Cardiac septum (tissue), 1 donor: Measurements from ENCODE around the gene STRBP. TPM values are rescaled to one million over a fixed set of nuclear protein-coding genes. Genes with fewer than 3 reads are reported as not detected.

Source experiments
- DNase-seq: peaks from one replicate; pipeline ENCODE4 v3.0.0-alpha.2; 2020; ENCODE audit warnings: low spot score
- intact Hi-C: fragments of 100-400 bp; cut with DNase I; formaldehyde crosslinking; loops from one replicate; pipeline ENCODE4 v1.14.0; 2022
- total RNA-seq: library from RNA; stranded (reverse); fragmentation: NEBNext Ultra II Directional; extraction: Animal tissue kit (Norgen Biotek cat#: 25700); gene quantifications from one replicate; pipeline ENCODE4 v1.2.1, GENCODE V29; 2021
- donor health status: DM: no; HTN: no; CAD: no.

STRBP gene
- total RNA-seq, 1 donor from 2014 or later = 16.1 TPM

DNA sequence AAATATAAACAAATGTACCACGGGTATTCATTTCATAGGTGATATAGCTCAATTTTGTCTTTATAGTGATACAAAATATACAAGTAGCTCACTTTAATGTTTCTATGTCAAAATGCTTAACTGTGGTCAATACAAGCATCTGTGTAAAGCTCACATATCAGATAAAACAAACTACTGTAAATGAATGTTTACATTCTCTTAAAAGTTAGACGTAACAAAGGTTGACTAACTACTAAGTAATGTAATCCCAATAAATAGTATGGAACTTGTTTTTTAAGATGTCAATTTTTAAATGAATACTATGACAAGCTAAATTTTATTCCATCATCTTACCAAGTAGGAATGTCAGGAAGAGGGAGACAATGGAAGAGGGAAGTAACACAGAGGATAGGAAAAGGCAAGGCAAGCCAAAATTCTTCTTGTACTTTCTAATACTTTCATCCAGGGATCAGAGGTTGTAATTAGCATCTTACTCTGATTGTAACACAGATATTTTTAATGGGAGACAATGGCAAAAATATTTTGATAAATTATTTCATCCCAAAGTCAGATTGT lies 105.5 kb downstream of the STRBP start:
- intact Hi-C loops = no loop called here
- DNase-seq = no peak

DNA sequence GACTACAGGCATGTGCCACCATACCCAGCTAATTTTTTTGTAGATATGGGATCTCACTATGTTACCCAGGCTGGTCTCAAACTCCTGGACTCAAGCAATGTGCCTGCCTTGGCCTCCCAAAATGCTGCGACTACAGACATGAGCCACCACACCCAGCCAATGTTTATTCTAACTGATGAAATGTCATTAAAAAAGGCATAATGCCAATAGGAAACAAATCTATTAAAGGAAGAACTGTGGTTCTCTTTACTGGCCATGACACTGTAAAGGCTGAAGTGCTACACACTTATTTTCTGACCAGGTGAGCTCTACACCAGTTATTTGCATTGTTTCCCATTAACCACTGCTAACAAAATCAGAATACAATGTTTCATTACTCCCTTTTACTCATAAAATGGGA lies 106.0 kb downstream of the STRBP start:
- intact Hi-C loops = no loop called here
- DNase-seq = no peak

DNA sequence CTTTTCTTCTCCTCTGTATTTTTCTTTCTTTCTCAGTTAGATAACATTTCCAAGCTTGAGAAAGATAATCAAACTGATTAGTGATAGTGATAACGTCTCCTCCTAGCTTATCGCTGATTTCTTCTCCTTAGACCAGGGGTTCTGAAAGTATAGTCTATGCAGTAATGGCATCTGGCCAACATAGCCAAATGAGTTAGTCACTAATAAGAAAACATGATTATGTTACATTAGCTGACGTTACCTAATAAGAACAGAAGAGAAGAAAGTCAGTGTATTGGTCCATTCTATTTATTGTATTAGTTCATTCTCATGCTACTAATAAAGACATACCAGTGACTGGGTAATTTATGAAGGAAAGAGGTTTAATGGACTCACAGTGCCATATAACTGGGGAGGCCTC lies 111.2 kb downstream of the STRBP start:
- intact Hi-C loops = no loop called here
- no peak for DNase-seq

DNA sequence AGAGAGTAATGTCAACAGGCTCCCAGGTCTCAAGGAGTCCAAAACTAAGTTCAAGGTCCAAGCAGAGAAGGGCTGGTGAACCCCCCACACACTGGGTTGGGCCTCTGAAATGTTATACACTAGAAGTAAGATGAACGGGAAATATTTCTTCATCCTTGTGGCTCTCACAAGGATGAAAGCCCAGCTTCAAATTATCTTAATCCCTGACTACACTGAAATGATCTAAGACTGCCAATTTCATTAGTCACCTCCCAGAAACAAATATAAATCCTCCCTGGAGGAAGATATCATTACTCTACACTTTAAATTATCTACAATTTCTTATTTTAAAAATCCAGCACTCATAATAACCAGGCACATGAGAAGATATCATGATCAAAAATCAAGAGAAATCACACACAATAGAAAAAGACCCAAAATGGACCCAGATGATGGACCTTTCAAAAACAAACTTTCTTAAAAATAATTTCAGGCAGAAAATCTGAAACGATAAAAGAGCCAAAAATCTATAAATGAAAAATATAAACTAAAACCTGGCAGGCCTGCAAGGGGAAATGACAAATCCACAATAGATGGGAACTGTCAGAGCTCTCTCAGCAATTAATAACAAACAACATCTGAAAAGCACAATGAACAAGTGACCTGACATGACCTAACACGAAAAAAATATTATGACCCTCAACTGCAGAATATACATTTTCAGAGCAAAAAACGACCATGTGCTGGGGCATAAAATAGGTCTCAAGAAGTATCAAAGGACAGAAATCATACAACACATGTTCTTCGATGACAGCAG lies 117.5 kb downstream of the STRBP start:
- intact Hi-C loops = no loop called here
- no peak for DNase-seq

DNA sequence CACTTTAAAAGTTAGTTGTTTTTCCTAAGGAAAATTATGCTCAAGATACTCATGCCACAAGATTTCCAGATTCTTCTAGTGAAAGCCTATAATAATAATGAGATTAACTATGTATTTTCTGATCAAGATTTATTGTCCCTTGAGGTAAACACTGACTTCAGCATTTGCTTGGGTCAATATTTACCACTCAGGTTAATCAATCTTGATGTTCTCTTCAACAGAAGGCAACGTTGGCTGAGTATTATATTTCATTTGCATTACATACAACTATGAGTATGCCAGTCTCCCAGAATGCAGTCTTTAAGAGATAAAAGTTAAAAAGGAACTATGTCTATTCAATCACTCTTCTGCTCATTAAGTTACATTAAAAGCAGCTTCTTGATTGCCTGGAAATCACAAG lies 119.3 kb downstream of the STRBP start:
- intact Hi-C loops = no loop called here

DNA sequence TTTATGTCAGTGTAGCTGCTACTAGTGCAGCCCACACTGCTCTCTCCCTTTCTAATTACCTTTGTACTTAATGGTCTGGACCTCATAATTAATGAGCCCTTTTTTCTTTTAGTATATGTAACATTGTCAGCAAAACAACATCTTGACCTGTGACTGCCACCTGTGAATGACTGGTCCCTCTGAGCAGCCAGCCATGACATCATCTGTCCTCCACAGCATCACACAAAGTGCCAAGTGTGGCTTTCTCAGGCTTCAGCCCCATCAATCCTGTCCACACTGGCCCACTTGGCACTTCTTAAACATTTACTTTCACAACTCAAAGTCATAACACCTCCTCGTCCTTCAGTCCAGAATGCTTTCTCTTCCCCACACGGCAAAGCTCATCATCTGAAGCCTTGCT lies 130.2 kb downstream of the STRBP start:
- DNase-seq = no peak
- intact Hi-C loops = no loop called here

More for the DNA sequence above, 119.3 kb downstream of the STRBP start:
- no peak for DNase-seq

DNA sequence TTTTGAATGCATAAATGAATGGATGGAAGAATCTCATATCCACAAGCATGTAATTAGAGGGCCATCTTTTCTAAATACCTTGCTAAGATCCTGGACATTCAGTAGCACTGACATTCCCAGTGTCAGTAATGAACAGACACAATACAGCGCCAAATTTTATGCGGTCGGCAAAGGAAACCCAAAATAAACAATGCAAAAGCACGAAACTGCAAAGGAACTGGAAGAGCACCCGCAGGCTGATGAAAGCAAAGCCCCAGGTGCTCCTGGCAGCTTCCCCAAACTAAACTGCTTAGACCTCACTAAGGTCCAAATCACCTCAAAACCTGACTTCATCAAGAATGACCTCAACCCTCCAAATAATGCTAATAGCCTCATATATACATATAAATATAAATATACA lies 133.0 kb downstream of the STRBP start:
- intact Hi-C loops = no loop called here
- no peak for DNase-seq

DNA sequence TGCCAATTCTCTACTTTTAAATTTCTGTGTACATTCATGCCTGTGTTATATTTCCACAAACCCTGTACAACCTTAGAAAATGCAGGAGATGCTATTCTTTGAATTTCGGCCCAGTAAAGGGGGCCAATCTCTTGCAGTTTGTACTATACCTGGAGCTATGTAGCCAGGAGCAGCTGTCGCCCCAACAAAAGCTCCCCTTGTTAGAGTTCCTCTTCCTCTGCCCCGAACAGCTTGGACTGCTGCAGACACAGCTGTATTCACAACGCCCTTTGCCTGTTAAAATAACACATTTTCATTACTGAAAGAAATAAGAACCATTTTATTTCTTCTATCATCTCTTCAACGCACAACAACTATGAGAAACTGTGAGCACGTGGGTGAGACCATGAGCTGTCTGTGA lies 135.7 kb downstream of the STRBP start:
- DNase-seq = no peak
- intact Hi-C loops = no loop called here

DNA sequence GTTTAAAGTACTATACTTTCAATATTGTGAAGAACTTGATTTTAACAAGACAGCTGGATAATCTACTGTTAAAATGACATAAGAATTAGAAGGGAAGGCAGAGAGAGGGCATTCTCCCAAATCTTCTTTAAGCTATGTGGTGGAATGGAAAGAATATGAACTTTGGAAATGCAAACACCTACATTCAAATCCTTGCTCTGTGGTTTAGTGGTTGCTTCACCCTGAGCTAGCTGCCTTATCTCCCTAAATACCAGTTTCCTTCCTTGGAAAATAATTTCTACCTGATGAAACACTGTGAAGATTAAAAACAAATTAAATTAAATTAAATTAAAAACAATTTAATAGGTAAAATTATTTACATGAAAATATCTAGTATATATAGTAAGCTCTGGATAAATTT lies 136.4 kb downstream of the STRBP start:
- intact Hi-C loops = no loop called here
- no peak for DNase-seq

DNA sequence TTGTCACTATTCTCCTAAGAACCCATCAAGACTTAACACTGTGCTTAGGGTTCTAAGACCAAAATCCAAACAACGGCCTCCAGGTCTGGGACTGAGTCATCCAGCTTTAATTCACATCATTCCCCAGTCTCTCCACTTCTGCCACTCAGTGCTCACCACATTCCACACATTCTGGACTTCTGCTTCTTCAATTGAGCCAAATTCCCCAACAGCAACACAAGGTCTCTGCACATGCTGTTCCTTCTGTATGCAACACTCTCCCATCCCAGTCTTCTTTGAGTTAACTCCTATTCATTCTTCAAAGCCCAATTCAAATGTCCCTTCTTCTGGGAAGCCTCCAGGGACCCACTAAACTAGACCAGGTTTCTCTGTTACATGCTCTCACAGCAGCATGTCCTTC lies 137.1 kb downstream of the STRBP start:
- intact Hi-C loops = no loop called here
- no peak for DNase-seq

DNA sequence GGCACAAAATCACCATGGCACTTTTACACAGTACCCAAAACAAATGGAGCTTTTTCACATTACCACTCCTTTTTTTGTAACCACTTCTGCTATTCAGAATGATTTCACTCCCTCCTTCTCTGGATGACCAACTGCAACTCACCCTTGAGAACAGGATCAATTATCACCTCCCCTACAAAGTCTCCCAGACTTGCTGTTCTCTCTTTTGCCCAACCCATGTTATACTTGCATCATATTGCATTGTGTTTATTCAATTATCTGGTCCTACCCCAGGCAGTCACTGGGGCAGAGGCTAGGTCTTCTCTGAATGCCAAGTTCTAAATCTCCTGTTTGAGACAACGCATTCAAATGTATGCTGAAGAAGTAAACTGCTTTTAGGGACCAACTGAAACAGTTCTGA lies 139.0 kb downstream of the STRBP start:
- intact Hi-C loops = no loop called here
- no peak for DNase-seq

DNA sequence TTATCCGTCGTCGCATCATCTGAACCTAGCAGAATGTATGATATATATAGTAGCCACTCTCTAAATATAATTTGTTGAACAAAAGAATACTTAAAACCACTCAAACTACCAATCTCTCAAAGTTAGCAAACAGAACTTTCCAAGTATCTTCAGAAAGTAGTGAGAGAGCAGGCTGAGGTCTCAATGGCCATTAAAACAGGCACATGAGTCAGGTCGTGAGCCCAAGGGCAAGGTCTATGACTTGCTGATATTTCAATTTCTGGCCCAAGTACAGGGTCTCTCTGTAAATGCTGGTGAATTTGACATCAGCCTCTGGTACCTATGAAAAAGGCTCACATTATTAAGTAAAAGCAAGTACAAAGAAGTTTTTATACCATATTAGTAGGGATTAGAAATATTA lies 139.8 kb downstream of the STRBP start:
- intact Hi-C loops = no loop called here
- DNase-seq = no peak

DNA sequence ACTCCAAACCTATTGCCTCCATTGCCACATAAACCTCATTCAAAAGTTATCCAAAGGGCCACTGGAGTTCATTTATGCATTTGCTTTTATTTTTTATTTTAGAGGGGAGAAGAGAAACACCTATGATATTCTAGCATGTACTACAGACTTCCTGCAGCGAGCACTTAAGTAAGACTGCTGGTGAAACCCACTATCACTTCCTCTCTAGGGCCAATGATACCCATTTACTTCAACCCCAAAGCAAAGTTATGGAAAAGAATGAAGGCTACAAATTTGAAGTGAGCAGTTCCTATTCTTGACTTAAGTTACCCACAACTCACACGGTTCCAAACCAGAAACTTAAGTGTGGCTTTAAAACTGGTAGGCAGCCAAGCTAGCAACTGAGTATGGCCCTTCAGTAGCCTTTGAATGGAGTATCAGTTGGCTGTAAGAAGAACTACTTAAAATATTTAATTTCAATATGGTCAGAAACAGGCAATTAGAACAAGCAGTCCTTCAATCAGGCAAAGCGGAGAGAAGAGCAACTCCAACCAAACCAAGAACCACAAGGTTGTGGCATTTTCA lies 140.8 kb downstream of the STRBP start:
- intact Hi-C loops = no loop called here
- no peak for DNase-seq

DNA sequence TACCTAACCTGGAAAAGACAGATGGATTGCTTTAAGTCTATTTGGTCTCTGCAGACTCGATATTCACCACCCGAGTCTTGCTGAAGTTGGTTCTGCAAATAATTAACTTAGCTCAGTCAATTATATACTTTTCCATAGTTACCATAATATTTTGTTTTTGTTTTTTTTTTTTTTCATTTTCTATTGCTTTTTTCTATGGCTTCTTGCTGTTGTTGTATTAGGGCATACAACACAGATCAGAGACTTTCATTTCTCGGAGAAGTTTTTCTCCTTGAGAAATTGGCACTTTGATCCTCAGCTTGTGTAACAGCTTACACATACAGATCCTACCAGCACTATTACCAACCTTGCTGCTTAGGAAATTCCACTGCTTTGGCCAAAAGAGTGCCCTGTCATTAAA lies 146.9 kb downstream of the STRBP start:
- intact Hi-C loops = no loop called here

DNA sequence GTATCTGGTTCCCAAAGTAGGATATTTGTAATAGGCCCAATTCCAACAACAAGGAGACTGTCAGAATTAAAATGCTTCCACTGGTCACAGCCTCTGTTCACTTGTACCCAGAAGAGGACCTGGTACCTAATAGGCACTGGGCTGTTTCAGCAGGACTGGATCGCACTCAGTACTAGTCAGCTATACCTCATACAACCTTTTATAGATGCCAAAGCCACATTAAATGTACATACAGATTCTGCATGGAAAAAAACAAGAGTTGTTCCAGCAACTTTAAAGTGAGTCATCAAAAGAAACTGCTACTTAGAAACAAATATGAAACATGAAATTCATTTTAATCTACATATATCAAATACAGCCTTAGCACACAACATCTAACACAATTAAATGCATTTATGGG lies 147.4 kb downstream of the STRBP start:
- no peak for DNase-seq
- intact Hi-C loops = no loop called here

More for the DNA sequence above, 146.9 kb downstream of the STRBP start:
- no peak for DNase-seq

DNA sequence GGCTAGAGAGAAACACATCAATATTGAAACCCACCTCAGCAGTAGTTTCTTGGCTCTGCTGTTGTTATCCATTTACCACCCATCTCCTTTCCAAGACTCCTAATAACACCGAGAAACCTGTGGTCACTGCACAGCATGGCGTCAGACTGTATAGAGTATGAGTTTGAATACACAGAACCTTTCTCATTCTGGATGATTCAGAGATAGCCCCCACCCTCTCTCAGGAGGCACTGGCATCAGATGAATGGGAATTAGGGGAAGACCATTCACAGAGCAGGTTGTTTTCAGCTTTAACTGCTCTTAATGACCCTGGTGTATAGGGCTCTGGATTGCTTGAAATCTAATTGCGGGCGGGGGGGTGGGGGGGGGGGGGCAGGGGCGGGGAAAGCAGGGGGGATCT lies 148.3 kb downstream of the STRBP start:
- DNase-seq = no peak
- intact Hi-C loops = no loop called here

DNA sequence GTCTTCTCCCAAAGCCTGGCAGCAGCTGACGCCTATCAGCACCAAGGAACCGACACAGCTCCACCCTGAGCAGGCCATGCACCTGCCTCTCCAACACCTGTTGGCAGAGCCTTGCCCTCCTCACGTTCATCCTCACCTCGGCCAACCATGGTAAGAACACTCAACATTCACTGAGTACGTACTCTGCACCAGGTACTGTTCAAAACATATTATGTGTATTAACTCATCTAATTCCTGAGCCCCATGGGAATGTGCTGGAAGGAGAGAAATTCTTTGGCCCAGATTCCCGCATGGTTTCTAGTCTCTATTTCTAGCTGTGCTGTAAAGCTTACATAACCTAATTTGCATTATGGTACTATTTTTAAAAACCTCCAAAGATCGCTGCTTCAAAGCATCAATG lies 148.8 kb downstream of the STRBP start:
- intact Hi-C loops = loop anchor here (10.0 kb wide), 1 partner anchor 225 kb away; no protein-coding TSS in a partner anchor
- DNase-seq = no peak

DNA sequence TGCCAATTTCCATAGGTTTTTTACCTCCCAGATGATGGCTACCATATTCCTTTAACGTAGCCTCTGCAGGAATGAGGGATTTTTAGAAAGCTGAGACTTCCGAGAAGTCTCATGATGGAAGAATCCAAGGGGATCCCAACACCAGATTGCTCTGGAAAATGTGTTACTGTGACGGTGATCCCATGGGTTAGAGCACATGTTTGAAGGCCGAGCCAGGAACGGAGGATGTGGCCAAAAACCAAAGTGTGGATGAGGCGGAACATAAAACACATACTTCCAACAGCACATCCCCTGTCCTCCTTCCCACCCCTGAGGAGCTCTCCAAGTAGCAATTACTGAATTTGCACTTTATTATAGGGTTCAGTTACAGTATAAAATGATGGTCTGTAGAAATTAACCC lies 152.3 kb downstream of the STRBP start:
- intact Hi-C loops = loop anchor here (10.0 kb wide), 1 partner anchor 229 kb away; no protein-coding TSS in a partner anchor
- no peak for DNase-seq

DNA sequence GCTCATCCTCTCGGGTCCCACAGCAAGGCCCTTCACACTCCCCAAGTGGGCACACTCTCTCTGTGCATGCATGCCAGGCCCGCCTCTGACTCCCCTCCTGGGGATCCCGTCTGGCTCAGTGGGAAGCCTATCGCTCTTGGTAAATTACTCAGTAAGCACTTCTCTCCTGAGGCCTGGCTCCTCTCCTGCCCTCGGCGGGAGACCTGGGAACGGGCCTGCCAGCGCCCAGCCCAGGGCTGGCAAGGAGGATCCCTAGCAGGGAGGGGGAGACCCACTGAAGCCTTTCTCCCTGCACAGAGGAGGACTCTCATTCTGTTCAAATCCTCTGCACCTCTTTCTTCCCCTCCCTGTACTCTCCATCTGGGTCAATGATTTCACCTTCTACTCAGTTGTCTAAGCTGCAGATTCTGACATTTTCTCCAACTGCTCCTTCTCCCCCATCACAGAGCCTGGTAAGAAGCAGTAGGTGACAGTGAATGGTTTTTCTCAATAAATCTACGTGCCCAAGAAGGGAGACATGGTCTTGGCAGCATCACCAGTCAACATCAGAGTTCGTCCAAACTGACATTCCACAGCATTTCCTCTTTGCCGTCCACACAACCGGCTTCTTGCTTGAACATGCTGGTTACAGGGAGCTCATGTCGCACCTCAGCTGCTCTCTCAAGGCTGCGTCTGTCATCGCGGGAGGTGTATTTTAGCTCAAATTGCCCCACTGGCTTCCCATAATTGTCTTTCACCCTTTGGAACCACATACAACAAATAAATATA lies 153.1 kb downstream of the STRBP start:
- no peak for DNase-seq
- intact Hi-C loops = loop anchor here (10.0 kb wide), 1 partner anchor 229 kb away; no protein-coding TSS in a partner anchor

DNA sequence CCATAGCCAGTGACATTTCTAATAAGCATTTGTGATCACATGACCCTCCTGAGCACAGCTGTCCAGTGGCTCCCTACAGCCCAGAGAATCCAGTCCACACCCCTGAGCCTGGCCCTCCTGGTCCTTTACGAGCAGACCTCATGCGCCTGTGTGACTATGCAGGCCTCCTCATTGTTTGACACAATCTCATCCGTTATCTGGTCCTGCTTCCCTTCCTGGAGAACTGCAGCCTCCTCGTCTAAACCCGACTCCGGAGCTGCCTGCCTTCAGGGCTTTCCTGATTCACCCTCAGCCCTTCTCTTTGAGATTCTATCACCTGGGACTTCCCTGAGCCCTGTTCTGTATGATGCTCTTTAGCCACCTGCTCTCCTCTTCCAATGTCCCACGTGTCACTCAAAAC lies 155.2 kb downstream of the STRBP start:
- DNase-seq = no peak
- intact Hi-C loops = loop anchor here (10.0 kb wide), 1 partner anchor 232 kb away; no protein-coding TSS in a partner anchor
